ENCODE results near the gene PPM1M. TPM values are rescaled to one million over a fixed set of nuclear protein-coding genes. Genes with fewer than 3 reads are reported as not detected.

The PPM1M gene
- total and polyA plus RNA-seq, 2 donors (not counting 1 experiment from before 2014, with no cell fraction given), result 19.7 to 37.8 TPM

GRCh38 chr3:52222319-52223221, 23.0 kb upstream of the PPM1M start:
- Histone ChIP-seq H3K27ac (ENCODE audit: insufficient read depth, low read length) (no peak overlapping the region), H3K27me3 (ENCODE audit: control insufficient read depth, insufficient read depth, low read length) (no peaks in the 10 kb centered on the region), H4K20me1 (ENCODE audit: control insufficient read depth, extremely low read depth, insufficient read depth, low read length) (no peaks in the 10 kb centered on the region), H3K4me2 (ENCODE audit: extremely low read depth, insufficient read depth, low read length) (no peak overlapping the region), H3K36me3 (ENCODE audit: control insufficient read depth, insufficient read depth, low read length) (no peaks in the 10 kb centered on the region), H2AFZ (ENCODE audit: low read length) (no peak overlapping the region), H3K9ac (ENCODE audit: insufficient read depth, low read length) (no peak overlapping the region), H3K9me3 (ENCODE audit: control insufficient read depth, insufficient read depth, low read depth, low read length) (no peaks in the 10 kb centered on the region), H3K4me3 (replicated peaks in 1 of 4; ENCODE audit: control extremely low read depth in 1 of 4, insufficient read depth in 1 of 4, low read depth in 3 of 4, low read length in 4 of 4) (no peak overlapping the region), H3K4me1 (ENCODE audit: control insufficient read depth, extremely low read depth, insufficient read depth, low read length) (no peaks in the 10 kb centered on the region), H3K79me2 (ENCODE audit: control insufficient read depth, insufficient read depth, low read length) (no peaks in the 10 kb centered on the region)
- DNase-seq (ENCODE audit: low read depth in 2 of 2), result no peak
- TF ChIP-seq EZH2 (IDR thresholded peaks at IDR 0.05; ENCODE audit: low read length, missing control alignments), result no peak
- TF ChIP-seq, protein P1, sequence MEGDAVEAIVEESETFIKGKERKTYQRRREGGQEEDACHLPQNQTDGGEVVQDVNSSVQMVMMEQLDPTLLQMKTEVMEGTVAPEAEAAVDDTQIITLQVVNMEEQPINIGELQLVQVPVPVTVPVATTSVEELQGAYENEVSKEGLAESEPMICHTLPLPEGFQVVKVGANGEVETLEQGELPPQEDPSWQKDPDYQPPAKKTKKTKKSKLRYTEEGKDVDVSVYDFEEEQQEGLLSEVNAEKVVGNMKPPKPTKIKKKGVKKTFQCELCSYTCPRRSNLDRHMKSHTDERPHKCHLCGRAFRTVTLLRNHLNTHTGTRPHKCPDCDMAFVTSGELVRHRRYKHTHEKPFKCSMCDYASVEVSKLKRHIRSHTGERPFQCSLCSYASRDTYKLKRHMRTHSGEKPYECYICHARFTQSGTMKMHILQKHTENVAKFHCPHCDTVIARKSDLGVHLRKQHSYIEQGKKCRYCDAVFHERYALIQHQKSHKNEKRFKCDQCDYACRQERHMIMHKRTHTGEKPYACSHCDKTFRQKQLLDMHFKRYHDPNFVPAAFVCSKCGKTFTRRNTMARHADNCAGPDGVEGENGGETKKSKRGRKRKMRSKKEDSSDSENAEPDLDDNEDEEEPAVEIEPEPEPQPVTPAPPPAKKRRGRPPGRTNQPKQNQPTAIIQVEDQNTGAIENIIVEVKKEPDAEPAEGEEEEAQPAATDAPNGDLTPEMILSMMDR (conservative IDR thresholded peaks at IDR 0.05 in 1 of 2, IDR thresholded peaks at IDR 0.05 in 1 of 2; ENCODE audit: low read depth in 1 of 2, low read length in 2 of 2), result no peak

DNA sequence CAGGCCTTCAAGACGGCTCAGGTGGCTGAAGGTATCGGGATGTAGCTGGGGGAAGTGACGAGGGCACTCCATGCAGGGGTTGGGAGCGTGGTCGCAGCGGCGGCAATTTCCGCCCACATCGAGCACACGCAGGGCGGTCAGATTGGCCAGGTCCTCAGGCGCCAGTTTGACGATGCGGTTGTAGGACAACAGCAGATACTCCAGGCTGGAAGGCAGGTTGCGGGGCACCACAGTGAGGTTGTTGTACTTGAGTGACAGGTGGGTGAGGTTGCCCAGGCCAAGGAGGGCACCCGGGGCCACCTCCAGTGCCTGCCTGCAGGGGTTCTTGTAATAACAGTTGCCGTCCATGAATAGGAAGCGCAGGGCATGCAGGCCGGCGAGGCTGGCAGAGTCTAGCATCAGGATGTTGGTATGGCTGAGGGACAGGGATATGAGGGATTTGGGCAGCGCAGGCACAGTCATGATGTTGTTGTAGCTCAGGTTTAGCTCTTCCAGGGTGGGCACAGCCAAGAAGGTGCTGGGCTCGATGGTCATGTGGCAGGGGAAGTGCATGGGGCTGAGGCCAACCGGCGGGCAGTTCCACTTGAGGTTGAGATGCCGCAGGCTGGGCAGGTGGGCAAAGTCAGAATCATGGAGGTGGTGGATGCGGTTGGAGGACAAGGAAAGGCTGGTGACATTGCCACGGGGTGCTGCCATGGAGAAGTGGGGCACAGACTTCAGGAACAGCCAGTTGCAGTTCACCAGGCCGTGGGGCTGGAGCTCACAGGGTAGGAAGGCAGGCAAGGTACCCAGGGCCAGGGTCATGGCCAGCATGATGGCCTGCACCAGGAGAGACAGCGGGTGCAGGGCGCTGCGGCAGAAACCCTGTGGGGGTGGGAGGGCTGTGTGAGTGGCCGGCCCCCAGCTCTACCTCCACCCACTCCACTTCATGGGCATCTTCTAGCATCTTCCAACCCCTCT, 21.8 kb upstream of the PPM1M start:
- DNase-seq (ENCODE audit: low read depth in 2 of 2), result no peak
- no peaks in the 10 kb centered on the region for H4K20me1 ChIP-seq (ENCODE audit: control insufficient read depth, extremely low read depth, insufficient read depth, low read length)
- H3K9ac ChIP-seq (ENCODE audit: insufficient read depth, low read length), result no peak overlapping the region
- no peak for TF ChIP-seq EZH2 (IDR thresholded peaks at IDR 0.05; ENCODE audit: low read length, missing control alignments)
- TF ChIP-seq, protein P1 (conservative IDR thresholded peaks at IDR 0.05 in 1 of 2, IDR thresholded peaks at IDR 0.05 in 1 of 2; ENCODE audit: low read depth in 1 of 2, low read length in 2 of 2), result no peak
- H3K79me2 ChIP-seq (ENCODE audit: control insufficient read depth, insufficient read depth, low read length), result no peaks in the 10 kb centered on the region
- H3K27me3 ChIP-seq (ENCODE audit: control insufficient read depth, insufficient read depth, low read length), result no peaks in the 10 kb centered on the region
- H3K4me2 ChIP-seq (ENCODE audit: extremely low read depth, insufficient read depth, low read length), result no peak overlapping the region
- H2AFZ ChIP-seq (ENCODE audit: low read length), result no peak overlapping the region
- H3K4me3 ChIP-seq (replicated peaks in 1 of 4; ENCODE audit: control extremely low read depth in 1 of 4, insufficient read depth in 1 of 4, low read depth in 3 of 4, low read length in 4 of 4), result no peak overlapping the region
- H3K9me3 ChIP-seq (ENCODE audit: control insufficient read depth, insufficient read depth, low read depth, low read length), result no peaks in the 10 kb centered on the region
- H3K27ac ChIP-seq (ENCODE audit: insufficient read depth, low read length), result no peak overlapping the region
- no peaks in the 10 kb centered on the region for H3K4me1 ChIP-seq (ENCODE audit: control insufficient read depth, extremely low read depth, insufficient read depth, low read length)
- H3K36me3 ChIP-seq (ENCODE audit: control insufficient read depth, insufficient read depth, low read length), result peaks cover 2% of the 10 kb centered on the region
